ENCODE measurements around the gene CHMP6.

DNA sequence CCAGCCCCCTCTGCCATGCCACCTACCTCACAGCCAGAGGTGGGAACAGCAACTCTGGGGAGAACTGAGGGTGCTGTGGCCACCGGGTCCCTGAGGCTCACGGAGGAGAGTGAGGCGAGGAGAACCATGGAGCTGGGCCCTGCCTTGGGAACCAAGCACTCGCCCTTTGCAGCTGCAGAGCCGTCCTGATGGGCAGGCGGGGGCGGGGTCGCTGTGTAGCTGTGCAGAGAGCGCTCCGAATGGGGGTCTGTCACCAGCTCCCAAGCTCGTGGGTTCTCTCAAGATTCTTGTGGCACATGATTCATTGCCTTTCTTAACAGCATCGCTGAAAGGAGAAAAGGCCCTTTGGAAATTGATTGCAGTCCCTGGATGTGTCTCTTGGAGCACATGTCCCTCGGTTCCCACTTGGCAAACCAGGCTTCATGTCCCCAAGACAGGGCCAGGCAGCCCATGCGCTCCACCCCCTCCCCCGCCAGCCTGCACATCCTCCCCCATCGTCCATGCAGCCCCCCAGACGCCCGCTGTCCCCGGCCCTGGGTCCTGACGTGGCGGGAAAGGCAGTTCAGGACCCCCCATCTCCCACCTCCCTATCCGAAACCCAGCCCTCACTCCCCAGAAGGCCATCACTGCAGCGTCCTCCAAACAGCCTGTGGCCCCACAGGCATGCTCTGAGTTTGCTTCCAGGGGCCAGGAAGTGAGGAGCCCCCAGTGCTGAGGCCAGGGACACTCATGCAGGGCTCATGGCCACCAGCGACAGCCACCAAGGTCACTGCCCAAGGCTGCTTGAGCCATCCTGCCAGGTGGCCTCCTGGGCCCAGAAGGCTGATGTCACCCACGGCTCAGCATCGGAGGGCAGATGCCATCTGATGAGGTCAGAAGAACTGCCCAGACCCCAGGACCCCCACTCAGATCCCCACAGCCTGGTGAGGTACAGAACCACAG lies 20.6 kb upstream of the CHMP6 start:
- TF ChIP-seq, protein P1, sequence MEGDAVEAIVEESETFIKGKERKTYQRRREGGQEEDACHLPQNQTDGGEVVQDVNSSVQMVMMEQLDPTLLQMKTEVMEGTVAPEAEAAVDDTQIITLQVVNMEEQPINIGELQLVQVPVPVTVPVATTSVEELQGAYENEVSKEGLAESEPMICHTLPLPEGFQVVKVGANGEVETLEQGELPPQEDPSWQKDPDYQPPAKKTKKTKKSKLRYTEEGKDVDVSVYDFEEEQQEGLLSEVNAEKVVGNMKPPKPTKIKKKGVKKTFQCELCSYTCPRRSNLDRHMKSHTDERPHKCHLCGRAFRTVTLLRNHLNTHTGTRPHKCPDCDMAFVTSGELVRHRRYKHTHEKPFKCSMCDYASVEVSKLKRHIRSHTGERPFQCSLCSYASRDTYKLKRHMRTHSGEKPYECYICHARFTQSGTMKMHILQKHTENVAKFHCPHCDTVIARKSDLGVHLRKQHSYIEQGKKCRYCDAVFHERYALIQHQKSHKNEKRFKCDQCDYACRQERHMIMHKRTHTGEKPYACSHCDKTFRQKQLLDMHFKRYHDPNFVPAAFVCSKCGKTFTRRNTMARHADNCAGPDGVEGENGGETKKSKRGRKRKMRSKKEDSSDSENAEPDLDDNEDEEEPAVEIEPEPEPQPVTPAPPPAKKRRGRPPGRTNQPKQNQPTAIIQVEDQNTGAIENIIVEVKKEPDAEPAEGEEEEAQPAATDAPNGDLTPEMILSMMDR (conservative IDR thresholded peaks at IDR 0.05; ENCODE audit: low read length), result no peak; the same call in 1 of the 2 replicates
- TF ChIP-seq EZH2phosphoT487 (IDR thresholded peaks at IDR 0.05; ENCODE audit: borderline replicate concordance), result no peak
